SK-N-SH treated with all-trans-retinoic acid at 6 μM for 48 hours (cell line): Measurements from ENCODE around the gene EIF4H.

Experiments
- ATAC-seq: fragments of 200-7000 bp; cut with Tn5 transposase; 3 replicates; pipeline ENCODE4 v1.9.1; 2020; ENCODE audit warnings: mild to moderate bottlenecking, moderate library complexity
- ARNTL ChIP-seq: fragments of 450-650 bp; formaldehyde crosslinking; IDR thresholded peaks from 2 replicates; pipeline ENCODE4 v1.5.0; 2020; ENCODE audit warnings: low read depth, mild to moderate bottlenecking, moderate library complexity, borderline replicate concordance
- BACH2 ChIP-seq: fragments of 250-450 bp; sonication (Bioruptor Pico); IDR thresholded peaks from 2 replicates; pipeline ENCODE4 v1.9.0; 2021; ENCODE audit warnings: mild to moderate bottlenecking, borderline replicate concordance
- CSDC2 ChIP-seq: fragments of 250-450 bp; sonication (Bioruptor Pico); IDR thresholded peaks from 2 replicates; pipeline ENCODE4 v1.5.0; 2020; ENCODE audit warnings: mild to moderate bottlenecking, moderate library complexity
- ESRRG ChIP-seq: fragments of 250-450 bp; sonication (Bioruptor Pico); IDR thresholded peaks from 2 replicates; pipeline ENCODE4 v1.6.1; 2021; ENCODE audit warnings: mild to moderate bottlenecking
- GLIS3 ChIP-seq: fragments of 250-450 bp; sonication (Bioruptor Pico); IDR thresholded peaks from 2 replicates; pipeline ENCODE4 v1.5.0; 2020; ENCODE audit warnings: mild to moderate bottlenecking, moderate library complexity
- ISL1 ChIP-seq: fragments of 250-450 bp; sonication (Bioruptor Pico); IDR thresholded peaks from 2 replicates; pipeline ENCODE4 v2.1.2; 2022; ENCODE audit warnings: mild to moderate bottlenecking, moderate library complexity
- RARB ChIP-seq: fragments of 250-450 bp; sonication (Bioruptor Pico); IDR thresholded peaks from 2 replicates; pipeline ENCODE4 v1.8.0; 2021; ENCODE audit warnings: mild to moderate bottlenecking, moderate library complexity
- SNAI2 ChIP-seq: fragments of 250-450 bp; sonication (Bioruptor Pico); IDR thresholded peaks from 2 replicates; pipeline ENCODE4 v1.5.0; 2020; ENCODE audit warnings: mild to moderate bottlenecking, moderate library complexity
- TCF4 ChIP-seq: fragments of 250-450 bp; sonication (Bioruptor Pico); IDR thresholded peaks from 2 replicates; pipeline ENCODE4 v1.8.0; 2021; ENCODE audit warnings: mild to moderate bottlenecking, moderate library complexity, borderline replicate concordance
- TOX ChIP-seq: fragments of 250-450 bp; sonication (Bioruptor Pico); IDR thresholded peaks from 2 replicates; pipeline ENCODE4 v1.8.0; 2021; ENCODE audit warnings: mild to moderate bottlenecking, moderate library complexity, borderline replicate concordance
- ZC3H10 ChIP-seq: fragments of 250-450 bp; sonication (Bioruptor Pico); IDR thresholded peaks from 2 replicates; pipeline ENCODE4 v1.5.1; 2021; ENCODE audit warnings: mild to moderate bottlenecking, moderate library complexity
- ZFP30 ChIP-seq: fragments of 450-650 bp; formaldehyde crosslinking; IDR thresholded peaks from 2 replicates; pipeline ENCODE4 v1.5.0; 2022; ENCODE audit warnings: mild to moderate bottlenecking, moderate library complexity
- ZNF565 ChIP-seq: fragments of 450-650 bp; formaldehyde crosslinking; conservative IDR thresholded peaks from 2 replicates; pipeline ENCODE4 v1.5.0; 2020; ENCODE audit warnings: low read depth, mild to moderate bottlenecking, moderate library complexity
- ZNF70 ChIP-seq: fragments of 450-650 bp; formaldehyde crosslinking; IDR thresholded peaks from 2 replicates; pipeline ENCODE4 v1.5.0; 2020; ENCODE audit warnings: mild to moderate bottlenecking, moderate library complexity
- ZNF8 ChIP-seq: fragments of 450-650 bp; formaldehyde crosslinking; IDR thresholded peaks from 2 replicates; pipeline ENCODE4 v1.5.0; 2020; ENCODE audit warnings: mild to moderate bottlenecking, moderate library complexity
- TF ChIP-seq, protein P1 (sequence below): fragments of 250-450 bp; sonication (Bioruptor Pico); IDR thresholded peaks from 2 replicates; pipeline ENCODE4 v1.5.0; 2020; ENCODE audit warnings: mild to moderate bottlenecking, moderate library complexity
- TF ChIP-seq, protein P2 (sequence below): fragments of 250-450 bp; sonication (Bioruptor Pico); IDR thresholded peaks from 2 replicates; pipeline ENCODE4 v1.8.0; 2020; ENCODE audit warnings: mild to moderate bottlenecking, moderate library complexity, borderline replicate concordance
- TF ChIP-seq, protein P3 (sequence below): fragments of 250-450 bp; sonication (Bioruptor Pico); IDR thresholded peaks from 2 replicates; pipeline ENCODE4 v1.5.1; 2020; ENCODE audit warnings: low read depth, mild to moderate bottlenecking, moderate library complexity
- TF ChIP-seq, protein P4 (sequence below): fragments of 250-450 bp; sonication (Bioruptor Pico); IDR thresholded peaks from 2 replicates; pipeline ENCODE4 v1.5.1; 2021; ENCODE audit warnings: mild to moderate bottlenecking, moderate library complexity

Gene EIF4H

DNA sequence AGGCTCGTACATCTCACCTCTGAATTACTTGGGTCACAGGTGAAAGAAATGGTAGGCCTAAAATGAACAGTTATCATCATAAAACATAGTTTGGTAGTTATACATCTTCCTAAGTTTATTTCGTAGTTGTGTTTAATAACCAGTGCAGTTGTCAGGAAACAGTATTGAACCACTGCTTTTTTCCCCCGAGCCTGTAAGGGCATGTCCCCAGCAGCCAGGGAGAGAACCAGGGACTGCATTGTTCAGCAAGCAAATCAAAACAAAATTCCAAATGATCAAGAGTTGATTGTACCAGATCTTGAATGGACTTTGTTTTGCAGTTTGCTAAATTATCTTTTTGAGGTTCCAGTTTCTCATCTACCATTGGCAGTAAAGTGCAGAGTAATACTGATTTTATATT, 2.4 kb downstream of the EIF4H start (continued):
- TF ChIP-seq, protein P1, sequence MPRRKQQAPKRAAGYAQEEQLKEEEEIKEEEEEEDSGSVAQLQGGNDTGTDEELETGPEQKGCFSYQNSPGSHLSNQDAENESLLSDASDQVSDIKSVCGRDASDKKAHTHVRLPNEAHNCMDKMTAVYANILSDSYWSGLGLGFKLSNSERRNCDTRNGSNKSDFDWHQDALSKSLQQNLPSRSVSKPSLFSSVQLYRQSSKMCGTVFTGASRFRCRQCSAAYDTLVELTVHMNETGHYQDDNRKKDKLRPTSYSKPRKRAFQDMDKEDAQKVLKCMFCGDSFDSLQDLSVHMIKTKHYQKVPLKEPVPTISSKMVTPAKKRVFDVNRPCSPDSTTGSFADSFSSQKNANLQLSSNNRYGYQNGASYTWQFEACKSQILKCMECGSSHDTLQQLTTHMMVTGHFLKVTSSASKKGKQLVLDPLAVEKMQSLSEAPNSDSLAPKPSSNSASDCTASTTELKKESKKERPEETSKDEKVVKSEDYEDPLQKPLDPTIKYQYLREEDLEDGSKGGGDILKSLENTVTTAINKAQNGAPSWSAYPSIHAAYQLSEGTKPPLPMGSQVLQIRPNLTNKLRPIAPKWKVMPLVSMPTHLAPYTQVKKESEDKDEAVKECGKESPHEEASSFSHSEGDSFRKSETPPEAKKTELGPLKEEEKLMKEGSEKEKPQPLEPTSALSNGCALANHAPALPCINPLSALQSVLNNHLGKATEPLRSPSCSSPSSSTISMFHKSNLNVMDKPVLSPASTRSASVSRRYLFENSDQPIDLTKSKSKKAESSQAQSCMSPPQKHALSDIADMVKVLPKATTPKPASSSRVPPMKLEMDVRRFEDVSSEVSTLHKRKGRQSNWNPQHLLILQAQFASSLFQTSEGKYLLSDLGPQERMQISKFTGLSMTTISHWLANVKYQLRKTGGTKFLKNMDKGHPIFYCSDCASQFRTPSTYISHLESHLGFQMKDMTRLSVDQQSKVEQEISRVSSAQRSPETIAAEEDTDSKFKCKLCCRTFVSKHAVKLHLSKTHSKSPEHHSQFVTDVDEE (CRISPR knock-in tag), result no peak
- no peak for TF ChIP-seq SNAI2 (CRISPR knock-in tag)
- TF ChIP-seq, all 23 proteins: peak for 0

DNA sequence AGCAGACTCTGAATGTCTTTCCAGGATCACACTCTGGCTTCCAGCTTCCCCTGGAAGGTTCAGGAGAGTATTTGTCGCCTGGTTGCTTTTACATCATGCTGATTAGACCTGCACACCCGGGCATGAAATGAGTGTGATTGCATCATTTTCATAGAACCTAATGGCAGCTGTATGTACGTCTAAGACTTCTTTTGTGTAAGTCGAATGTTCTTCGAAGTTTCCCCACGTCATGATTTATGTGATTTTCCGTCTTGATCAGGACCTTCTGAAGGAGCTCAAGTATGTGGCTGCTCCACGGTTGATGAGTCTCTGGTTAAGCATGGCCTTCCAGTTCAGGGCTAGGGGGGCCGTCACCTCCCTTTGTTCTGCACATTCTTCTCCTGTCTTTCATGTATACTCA, 4.5 kb downstream of the EIF4H start:
- no peak for ATAC-seq
- no peak for TF ChIP-seq ESRRG (CRISPR knock-in tag)
- no peak for TF ChIP-seq BACH2 (CRISPR knock-in tag)
- TF ChIP-seq ZNF70 (CRISPR knock-in tag), result no peak
- TF ChIP-seq TCF4 (CRISPR knock-in tag), result no peak
- TF ChIP-seq, protein P2, sequence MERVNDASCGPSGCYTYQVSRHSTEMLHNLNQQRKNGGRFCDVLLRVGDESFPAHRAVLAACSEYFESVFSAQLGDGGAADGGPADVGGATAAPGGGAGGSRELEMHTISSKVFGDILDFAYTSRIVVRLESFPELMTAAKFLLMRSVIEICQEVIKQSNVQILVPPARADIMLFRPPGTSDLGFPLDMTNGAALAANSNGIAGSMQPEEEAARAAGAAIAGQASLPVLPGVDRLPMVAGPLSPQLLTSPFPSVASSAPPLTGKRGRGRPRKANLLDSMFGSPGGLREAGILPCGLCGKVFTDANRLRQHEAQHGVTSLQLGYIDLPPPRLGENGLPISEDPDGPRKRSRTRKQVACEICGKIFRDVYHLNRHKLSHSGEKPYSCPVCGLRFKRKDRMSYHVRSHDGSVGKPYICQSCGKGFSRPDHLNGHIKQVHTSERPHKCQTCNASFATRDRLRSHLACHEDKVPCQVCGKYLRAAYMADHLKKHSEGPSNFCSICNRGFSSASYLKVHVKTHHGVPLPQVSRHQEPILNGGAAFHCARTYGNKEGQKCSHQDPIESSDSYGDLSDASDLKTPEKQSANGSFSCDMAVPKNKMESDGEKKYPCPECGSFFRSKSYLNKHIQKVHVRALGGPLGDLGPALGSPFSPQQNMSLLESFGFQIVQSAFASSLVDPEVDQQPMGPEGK (CRISPR knock-in tag), result no peak

DNA sequence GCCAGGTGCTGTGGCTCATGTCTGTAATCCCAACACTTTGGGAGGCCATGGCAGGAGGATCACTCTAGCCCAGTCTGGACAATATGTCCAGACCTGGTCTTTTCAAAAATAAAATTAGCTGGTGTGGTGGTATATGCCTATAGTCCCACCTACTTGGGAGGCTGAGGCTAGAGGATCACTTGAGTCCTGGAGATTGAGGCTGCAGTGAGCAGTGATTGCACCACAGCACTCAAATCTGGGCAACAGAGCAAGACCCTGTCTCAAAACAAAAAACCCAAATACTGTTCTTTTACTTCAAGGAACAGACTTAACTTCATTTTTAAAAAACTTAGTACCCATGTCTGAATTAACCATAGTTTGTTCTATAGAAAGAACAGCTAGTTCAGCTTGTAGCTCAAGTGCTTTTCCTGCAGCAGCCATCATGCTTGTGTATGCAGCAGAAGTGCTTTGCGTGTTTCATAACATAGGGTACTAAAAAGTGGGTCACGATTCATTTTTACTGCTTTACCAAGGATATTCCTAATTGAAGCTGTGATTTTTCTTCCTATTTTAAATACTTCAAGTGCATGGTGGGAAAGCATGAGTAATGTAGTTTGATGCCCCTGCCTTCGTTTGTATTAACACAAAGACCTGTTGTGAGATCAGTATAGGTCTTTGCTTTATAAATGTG, 5.9 kb downstream of the EIF4H start:
- no peak for ATAC-seq
- TF ChIP-seq ISL1 (CRISPR knock-in tag) (no peak), RARB (CRISPR knock-in tag) (no peak), ARNTL (CRISPR knock-in tag) (no peak), TOX (CRISPR knock-in tag) (no peak), GLIS3 (CRISPR knock-in tag) (no peak), CSDC2 (CRISPR knock-in tag) (no peak), ZNF565 (CRISPR knock-in tag) (no peak), ZNF8 (CRISPR knock-in tag) (no peak), SNAI2 (CRISPR knock-in tag) (no peak), ZFP30 (CRISPR knock-in tag) (no peak), ESRRG (CRISPR knock-in tag) (no peak)
- TF ChIP-seq, protein P2 (CRISPR knock-in tag), result no peak
- TF ChIP-seq, protein P3, sequence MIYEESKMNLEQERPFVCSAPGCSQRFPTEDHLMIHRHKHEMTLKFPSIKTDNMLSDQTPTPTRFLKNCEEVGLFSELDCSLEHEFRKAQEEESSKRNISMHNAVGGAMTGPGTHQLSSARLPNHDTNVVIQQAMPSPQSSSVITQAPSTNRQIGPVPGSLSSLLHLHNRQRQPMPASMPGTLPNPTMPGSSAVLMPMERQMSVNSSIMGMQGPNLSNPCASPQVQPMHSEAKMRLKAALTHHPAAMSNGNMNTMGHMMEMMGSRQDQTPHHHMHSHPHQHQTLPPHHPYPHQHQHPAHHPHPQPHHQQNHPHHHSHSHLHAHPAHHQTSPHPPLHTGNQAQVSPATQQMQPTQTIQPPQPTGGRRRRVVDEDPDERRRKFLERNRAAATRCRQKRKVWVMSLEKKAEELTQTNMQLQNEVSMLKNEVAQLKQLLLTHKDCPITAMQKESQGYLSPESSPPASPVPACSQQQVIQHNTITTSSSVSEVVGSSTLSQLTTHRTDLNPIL (CRISPR knock-in tag), result no peak

DNA sequence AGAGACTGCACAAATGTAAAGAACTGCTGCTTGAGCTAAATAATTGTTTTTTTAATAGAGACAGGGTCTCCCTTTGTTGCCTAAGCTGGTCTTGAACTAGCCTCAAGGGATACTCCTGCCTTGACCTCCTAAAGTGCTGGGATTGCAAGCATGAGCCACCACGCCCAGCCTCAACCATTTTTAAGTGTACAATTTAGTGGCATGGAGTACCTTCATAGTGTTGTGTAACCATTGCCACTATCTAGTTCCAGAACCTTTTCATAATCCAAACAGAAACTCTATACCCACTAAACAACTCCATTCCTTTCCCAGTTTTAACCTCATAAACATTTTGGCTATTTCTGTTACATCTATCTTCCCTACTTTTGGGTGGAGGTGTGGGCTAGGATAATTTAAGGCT, 6.7 kb downstream of the EIF4H start:
- TF ChIP-seq ARNTL (CRISPR knock-in tag) (no peak), ZNF565 (CRISPR knock-in tag) (no peak), ZNF8 (CRISPR knock-in tag) (no peak), BACH2 (CRISPR knock-in tag) (no peak), CSDC2 (CRISPR knock-in tag) (no peak)
- no peak for ATAC-seq

DNA sequence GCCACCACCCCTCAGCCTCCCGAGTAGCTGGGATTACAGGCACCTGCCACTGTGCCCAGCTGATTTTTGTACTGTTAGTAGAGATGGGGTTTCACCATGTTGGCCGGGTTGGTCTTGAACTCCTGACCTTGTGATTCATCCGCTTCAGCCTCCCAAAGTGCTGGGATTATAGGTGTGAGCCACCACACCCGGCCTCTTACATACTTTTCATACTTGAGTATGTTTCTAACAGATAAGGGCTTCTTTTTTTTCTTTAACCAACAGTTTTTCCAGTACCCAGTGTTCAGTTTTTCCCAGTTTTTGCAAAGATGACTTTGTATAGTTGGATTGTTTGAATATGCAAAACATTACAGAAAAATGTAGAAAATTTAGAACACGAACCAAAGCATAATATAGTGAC, 7.7 kb downstream of the EIF4H start:
- no peak for ATAC-seq
- TF ChIP-seq, protein P4, sequence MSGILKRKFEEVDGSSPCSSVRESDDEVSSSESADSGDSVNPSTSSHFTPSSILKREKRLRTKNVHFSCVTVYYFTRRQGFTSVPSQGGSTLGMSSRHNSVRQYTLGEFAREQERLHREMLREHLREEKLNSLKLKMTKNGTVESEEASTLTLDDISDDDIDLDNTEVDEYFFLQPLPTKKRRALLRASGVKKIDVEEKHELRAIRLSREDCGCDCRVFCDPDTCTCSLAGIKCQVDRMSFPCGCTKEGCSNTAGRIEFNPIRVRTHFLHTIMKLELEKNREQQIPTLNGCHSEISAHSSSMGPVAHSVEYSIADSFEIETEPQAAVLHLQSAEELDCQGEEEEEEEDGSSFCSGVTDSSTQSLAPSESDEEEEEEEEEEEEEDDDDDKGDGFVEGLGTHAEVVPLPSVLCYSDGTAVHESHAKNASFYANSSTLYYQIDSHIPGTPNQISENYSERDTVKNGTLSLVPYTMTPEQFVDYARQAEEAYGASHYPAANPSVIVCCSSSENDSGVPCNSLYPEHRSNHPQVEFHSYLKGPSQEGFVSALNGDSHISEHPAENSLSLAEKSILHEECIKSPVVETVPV (CRISPR knock-in tag), result no peak
- TF ChIP-seq RARB (CRISPR knock-in tag), result no peak
- no peak for TF ChIP-seq TCF4 (CRISPR knock-in tag)
- no peak for TF ChIP-seq BACH2 (CRISPR knock-in tag)
- TF ChIP-seq, protein P1 (CRISPR knock-in tag), result no peak
- no peak for TF ChIP-seq ZC3H10
